ENCODE measurements around the gene CELF2. TPM values are rescaled to one million over a fixed set of nuclear protein-coding genes. Genes with fewer than 3 reads are reported as not detected.

The CELF2 gene
- total RNA-seq, 4 donors from 2014 or later: 106 to 127 (median 120) TPM

GRCh38 chr10:11135709-11136108 is 118.0 kb downstream of the CELF2 start:
- H3K9me3 ChIP-seq: no peaks in the 10 kb centered on the region
- TF ChIP-seq CTCF (IDR thresholded peaks at IDR 0.05) (no peak), EP300 (IDR thresholded peaks at IDR 0.05) (no peak), POLR2A (IDR thresholded peaks at IDR 0.05) (no peak)
- no peak for DNase-seq (ENCODE audit: low spot score in 2 of 2)
- H3K27me3 ChIP-seq: no peaks in the 10 kb centered on the region
- no peak overlapping the region for H3K4me3 ChIP-seq
- WGBS, 2 donors: 55 to 64% methylated on average over 2 of the region's 2 CpGs
- peaks cover 0 to 24% (median 0%) of the 10 kb centered on the region in 4 donors for H3K4me1 ChIP-seq
- H3K36me3 ChIP-seq: no peaks in the 10 kb centered on the region
- no peak overlapping the region for H3K27ac ChIP-seq

GRCh38 chr10:11138314-11139033 is 120.8 kb downstream of the CELF2 start:
- H3K36me3 ChIP-seq: no peaks in the 10 kb centered on the region
- no peak for TF ChIP-seq POLR2A (IDR thresholded peaks at IDR 0.05)
- TF ChIP-seq EP300 (IDR thresholded peaks at IDR 0.05): no peak
- no peak for TF ChIP-seq CTCF (IDR thresholded peaks at IDR 0.05)
- DNase-seq (ENCODE audit: low spot score in 2 of 2): no peak
- WGBS, 2 donors: 43 to 50% methylated on average over 9 of the region's 9 CpGs
- H3K27ac ChIP-seq: peak overlapping the region in 1 of 4 donors; percentile 5
- H3K4me1 ChIP-seq: peaks cover 0 to 27% (median 5%) of the 10 kb centered on the region in 4 donors
- no peak overlapping the region for H3K4me3 ChIP-seq
- no peaks in the 10 kb centered on the region for H3K9me3 ChIP-seq
- H3K27me3 ChIP-seq: no peaks in the 10 kb centered on the region

GRCh38 chr10:11140963-11141362 is 123.3 kb downstream of the CELF2 start:
- no peak overlapping the region for H3K4me3 ChIP-seq
- DNase-seq (ENCODE audit: low spot score in 2 of 2): no peak
- TF ChIP-seq EP300 (IDR thresholded peaks at IDR 0.05) (no peak), POLR2A (IDR thresholded peaks at IDR 0.05) (no peak)
- no peaks in the 10 kb centered on the region for H3K9me3 ChIP-seq
- H3K4me1 ChIP-seq: peaks cover 0 to 42% (median 21%) of the 10 kb centered on the region in 4 donors
- H3K36me3 ChIP-seq: no peaks in the 10 kb centered on the region
- H3K27me3 ChIP-seq: no peaks in the 10 kb centered on the region
- H3K27ac ChIP-seq: no peak overlapping the region
- 85 to 90% methylated on average over 6 of the region's 6 CpGs for WGBS, 2 donors

- Histone ChIP-seq H3K4me1 (peaks cover 4 to 46% (median 26%) of the 10 kb centered on the region in 4 donors), H3K27ac (no peak overlapping the region), H3K36me3 (no peaks in the 10 kb centered on the region), H3K4me3 (no peak overlapping the region), H3K27me3 (no peaks in the 10 kb centered on the region), H3K9me3 (no peaks in the 10 kb centered on the region)
- TF ChIP-seq POLR2A (IDR thresholded peaks at IDR 0.05) (no peak), EP300 (IDR thresholded peaks at IDR 0.05) (no peak), CTCF (IDR thresholded peaks at IDR 0.05) (no peak)
- no peak for DNase-seq (ENCODE audit: low spot score in 2 of 2)
- 74 to 78% methylated on average over 3 of the region's 3 CpGs for WGBS, 2 donors
These were observed 124.0 kb downstream of the CELF2 start for GRCh38 chr10:11141571-11142091.

- Histone ChIP-seq H3K4me3 (no peak overlapping the region), H3K27ac (no peak overlapping the region), H3K4me1 (peaks cover 5 to 57% (median 38%) of the 10 kb centered on the region in 4 donors), H3K36me3 (no peaks in the 10 kb centered on the region), H3K9me3 (no peaks in the 10 kb centered on the region), H3K27me3 (no peaks in the 10 kb centered on the region)
- WGBS, 2 donors: 85 to 89% methylated on average over 8 of the region's 8 CpGs
- no peak for DNase-seq (ENCODE audit: low spot score in 2 of 2)
- TF ChIP-seq CTCF (IDR thresholded peaks at IDR 0.05) (no peak), EP300 (IDR thresholded peaks at IDR 0.05) (no peak), POLR2A (IDR thresholded peaks at IDR 0.05) (no peak)
These were observed 125.1 kb downstream of the CELF2 start for GRCh38 chr10:11142777-11143176.
